AG04449 (cell line): ENCODE results near the gene EXOC4.

Source experiments
- CTCF ChIA-PET: fragments of 350-600 bp; formaldehyde crosslinking; extraction: SDS; loops from one replicate; lab custom pipeline; 2021; ENCODE audit warnings: antibody characterized with exemption; lab: Yijun Ruan, JAX
- POLR2A ChIA-PET: fragments of 400-600, 350-600 bp; formaldehyde crosslinking; extraction: SDS; loops from one replicate; lab custom pipeline; 2020; ENCODE audit warnings: antibody characterized with exemption, inconsistent platforms; lab: Yijun Ruan, JAX
- DNase-seq: peaks from one replicate; pipeline ENCODE4 v3.0.0-alpha.2; 2010; ENCODE audit warnings: low read depth, low spot score
- H3K4me3 ChIP-seq: 2 replicates; pipeline ENCODE4 v1.5.1; 2011; ENCODE audit warnings: low read depth, mild to moderate bottlenecking, control low read depth, low read length
- CTCF ChIP-seq: IDR thresholded peaks from one replicate; pipeline ENCODE4 v1.5.1; 2011; ENCODE audit warnings: mild to moderate bottlenecking, moderate library complexity, low read length, control low read depth, inconsistent platforms; ENCODE audit not compliant: insufficient read depth; ENCODE audit errors: missing control alignments

EXOC4 gene

GRCh38 chr7:133475655-133476054 is 222.8 kb downstream of the EXOC4 start:
- DNase-seq = no peak
- ChIA-PET CTCF (no interaction called here), POLR2A (no interaction called here)
- no peak for TF ChIP-seq CTCF
- no peak overlapping the region for H3K4me3 ChIP-seq

- no peak for TF ChIP-seq CTCF
- ChIA-PET CTCF (no interaction called here), POLR2A (no interaction called here)
- no peak for DNase-seq
- no peak overlapping the region for H3K4me3 ChIP-seq
These were observed 224.9 kb downstream of the EXOC4 start for GRCh38 chr7:133477791-133478190.

GRCh38 chr7:133478591-133479135 is 225.8 kb downstream of the EXOC4 start:
- TF ChIP-seq CTCF = no peak
- DNase-seq = no peak
- POLR2A ChIA-PET = interaction anchor here (0.5 kb wide), 1 partner anchor 222 kb away, joined by 3 read pairs; no protein-coding TSS in a partner anchor
- H3K4me3 ChIP-seq = no peak overlapping the region
- CTCF ChIA-PET = no interaction called here

- DNase-seq = no peak
- H3K4me3 ChIP-seq = no peak overlapping the region
- CTCF ChIA-PET = interaction anchor here (1.6 kb wide), 1 partner anchor 11 kb away, joined by 3 read pairs; no protein-coding TSS in a partner anchor
- no peak for TF ChIP-seq CTCF
- POLR2A ChIA-PET = interaction anchor here (0.5 kb wide), 1 partner anchor 221 kb away, joined by 3 read pairs; no protein-coding TSS in a partner anchor
These were observed 226.7 kb downstream of the EXOC4 start for GRCh38 chr7:133479456-133480065.

DNA sequence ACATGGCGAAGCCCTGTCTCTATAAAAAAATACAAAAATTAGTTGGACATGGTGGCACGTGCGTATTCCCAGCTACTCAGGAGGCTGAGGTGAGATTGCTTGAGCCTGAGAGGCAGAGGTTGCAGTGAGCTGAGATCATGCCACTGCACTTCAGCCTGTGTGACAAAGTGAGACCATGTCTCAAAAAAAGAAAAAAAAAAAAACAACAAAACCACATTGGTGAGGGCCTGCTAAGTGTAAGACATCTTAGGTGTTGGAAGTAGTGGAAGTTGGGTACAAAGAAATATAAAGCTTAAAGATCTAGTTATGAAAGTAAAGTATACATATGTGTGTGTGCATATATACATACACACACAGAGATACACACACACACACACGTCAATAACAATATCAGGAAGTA is 228.0 kb downstream of the EXOC4 start:
- CTCF ChIA-PET = interaction anchor here (1.6 kb wide), 1 partner anchor 9 kb away, joined by 3 read pairs; no protein-coding TSS in a partner anchor
- no peak for DNase-seq
- no peak for TF ChIP-seq CTCF
- POLR2A ChIA-PET = no interaction called here
- no peak overlapping the region for H3K4me3 ChIP-seq

GRCh38 chr7:133481676-133482075 is 228.8 kb downstream of the EXOC4 start:
- POLR2A ChIA-PET = no interaction called here
- no peak for TF ChIP-seq CTCF
- DNase-seq = peak; percentile 29
- CTCF ChIA-PET = no interaction called here
- H3K4me3 ChIP-seq = no peak overlapping the region
